Measurements from ENCODE around the gene GPRIN1. TPM values are rescaled to one million over a fixed set of nuclear protein-coding genes. Genes with fewer than 3 reads are reported as not detected.

GPRIN1 gene
- total RNA-seq, 2 donors from 2014 or later: 0.27 to 2.0 TPM

DNA sequence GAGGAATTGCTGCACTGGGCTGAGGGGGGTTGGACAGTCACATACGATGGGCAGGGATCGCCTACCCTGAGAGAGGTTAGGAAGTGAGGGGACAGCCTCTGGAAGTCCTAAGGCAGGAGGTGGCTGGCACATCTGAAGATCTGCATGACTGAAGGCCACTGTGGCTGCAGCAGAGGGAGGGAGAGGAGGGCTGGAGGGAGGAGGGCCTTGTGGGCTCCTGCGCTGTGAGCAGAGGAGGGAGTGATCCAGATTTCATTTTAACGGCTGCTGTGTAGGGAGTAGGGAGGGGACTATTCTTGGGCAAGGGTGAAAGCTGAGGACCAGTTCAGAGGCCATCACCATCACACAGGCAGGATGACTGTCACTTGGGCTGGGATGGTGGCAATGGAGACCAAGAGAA lies 27.6 kb upstream of the GPRIN1 start:
- ATAC-seq (ENCODE audit: insufficient number of reproducible peaks, low FRiP score, low read depth) (no peak), DNase-seq (ENCODE audit: low spot score) (no peak)
- Histone ChIP-seq H3K27ac (no peak overlapping the region), H3K4me3 (no peak overlapping the region), H3K4me1 (ENCODE audit: control insufficient read depth in 1 of 2, low read depth in 2 of 2) (no peaks in the 10 kb centered on the region), H3K27me3 (replicated peaks; ENCODE audit: insufficient read depth) (no peaks in the 10 kb centered on the region), H3K36me3 (no peaks in the 10 kb centered on the region), H3K9me3 (no peaks in the 10 kb centered on the region)
- TF ChIP-seq, protein P1, sequence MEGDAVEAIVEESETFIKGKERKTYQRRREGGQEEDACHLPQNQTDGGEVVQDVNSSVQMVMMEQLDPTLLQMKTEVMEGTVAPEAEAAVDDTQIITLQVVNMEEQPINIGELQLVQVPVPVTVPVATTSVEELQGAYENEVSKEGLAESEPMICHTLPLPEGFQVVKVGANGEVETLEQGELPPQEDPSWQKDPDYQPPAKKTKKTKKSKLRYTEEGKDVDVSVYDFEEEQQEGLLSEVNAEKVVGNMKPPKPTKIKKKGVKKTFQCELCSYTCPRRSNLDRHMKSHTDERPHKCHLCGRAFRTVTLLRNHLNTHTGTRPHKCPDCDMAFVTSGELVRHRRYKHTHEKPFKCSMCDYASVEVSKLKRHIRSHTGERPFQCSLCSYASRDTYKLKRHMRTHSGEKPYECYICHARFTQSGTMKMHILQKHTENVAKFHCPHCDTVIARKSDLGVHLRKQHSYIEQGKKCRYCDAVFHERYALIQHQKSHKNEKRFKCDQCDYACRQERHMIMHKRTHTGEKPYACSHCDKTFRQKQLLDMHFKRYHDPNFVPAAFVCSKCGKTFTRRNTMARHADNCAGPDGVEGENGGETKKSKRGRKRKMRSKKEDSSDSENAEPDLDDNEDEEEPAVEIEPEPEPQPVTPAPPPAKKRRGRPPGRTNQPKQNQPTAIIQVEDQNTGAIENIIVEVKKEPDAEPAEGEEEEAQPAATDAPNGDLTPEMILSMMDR (IDR thresholded peaks at IDR 0.05): no peak

DNA sequence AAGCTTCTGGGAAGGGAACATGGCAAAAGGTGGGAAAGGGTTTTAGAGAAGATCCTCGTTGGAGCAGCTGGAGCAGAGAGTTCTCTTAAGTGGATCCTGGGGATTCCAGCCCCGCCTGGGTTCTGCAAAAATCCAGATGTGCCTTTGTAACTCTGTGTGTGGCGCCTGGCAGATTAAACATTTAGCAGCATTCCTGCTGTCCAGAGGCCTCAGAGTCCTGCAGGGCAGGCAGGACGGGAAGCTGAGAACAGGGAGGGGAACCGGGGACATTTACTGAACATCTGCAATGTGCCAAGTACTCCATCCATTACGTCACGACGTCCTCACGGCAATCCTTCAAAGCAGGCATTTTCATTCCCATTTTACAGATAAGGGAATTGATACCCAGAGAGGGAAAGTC lies 26.5 kb upstream of the GPRIN1 start:
- ATAC-seq (ENCODE audit: insufficient number of reproducible peaks, low FRiP score, low read depth) (no peak), DNase-seq (ENCODE audit: low spot score) (no peak)
- no peaks in the 10 kb centered on the region for H3K4me1 ChIP-seq (ENCODE audit: control insufficient read depth in 1 of 2, low read depth in 2 of 2)

DNA sequence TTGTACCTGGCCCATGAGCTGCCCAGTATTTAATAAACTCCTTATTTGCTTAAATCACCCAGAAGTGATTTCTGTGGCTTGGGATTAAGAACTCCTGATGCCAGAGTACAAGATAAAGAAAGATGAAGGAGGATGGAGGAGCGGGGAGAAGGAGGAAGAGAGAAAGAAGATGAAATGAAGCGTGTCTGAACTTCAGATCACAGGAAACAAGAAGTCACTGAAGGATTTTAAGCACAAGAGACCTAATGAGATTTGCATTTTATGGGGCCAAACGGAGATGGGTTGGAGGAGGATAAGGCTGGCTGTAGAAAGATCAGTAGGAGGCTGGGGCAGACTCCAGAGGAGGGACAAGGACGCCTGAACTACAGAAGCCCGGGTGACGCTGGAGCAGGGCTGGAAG lies 23.6 kb upstream of the GPRIN1 start:
- H3K4me3 ChIP-seq: no peak overlapping the region
- TF ChIP-seq, protein P1 (IDR thresholded peaks at IDR 0.05): no peak
- peaks cover 16% of the 10 kb centered on the region for H3K27me3 ChIP-seq (replicated peaks; ENCODE audit: insufficient read depth)
- no peaks in the 10 kb centered on the region for H3K9me3 ChIP-seq
- DNase-seq (ENCODE audit: low spot score) (no peak), ATAC-seq (ENCODE audit: insufficient number of reproducible peaks, low FRiP score, low read depth) (no peak)
- H3K36me3 ChIP-seq: no peaks in the 10 kb centered on the region
- peaks cover 13 to 17% of the 10 kb centered on the region in 2 donors for H3K4me1 ChIP-seq (ENCODE audit: control insufficient read depth in 1 of 2, low read depth in 2 of 2)
- H3K27ac ChIP-seq: no peak overlapping the region

More for the DNA sequence above, 26.5 kb upstream of the GPRIN1 start:
- H3K27ac ChIP-seq: no peak overlapping the region
- no peaks in the 10 kb centered on the region for H3K9me3 ChIP-seq
- H3K27me3 ChIP-seq (replicated peaks; ENCODE audit: insufficient read depth): peaks cover 4% of the 10 kb centered on the region
- no peak overlapping the region for H3K4me3 ChIP-seq
- no peaks in the 10 kb centered on the region for H3K36me3 ChIP-seq
- TF ChIP-seq, protein P1 (IDR thresholded peaks at IDR 0.05): no peak

DNA sequence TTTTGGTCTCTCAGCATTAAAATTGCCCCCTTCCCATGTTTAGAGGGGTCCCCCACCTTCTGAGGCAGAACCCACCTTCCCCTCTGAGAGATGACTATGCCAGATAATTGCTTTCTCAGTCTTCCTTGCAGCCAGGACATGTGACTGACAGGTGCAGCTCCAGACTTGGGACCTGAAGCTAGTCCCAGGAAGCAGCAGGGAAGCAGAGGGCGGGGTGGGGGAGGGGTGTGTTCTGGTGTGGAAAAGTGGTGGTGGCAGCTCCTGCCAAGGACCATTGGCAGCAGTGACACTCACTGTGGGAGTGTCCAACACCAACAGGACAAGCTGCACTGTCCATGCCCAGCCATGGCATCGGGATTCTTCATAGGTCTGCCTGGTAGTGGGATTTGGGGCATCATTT lies 22.8 kb upstream of the GPRIN1 start:
- Histone ChIP-seq H3K9me3 (no peaks in the 10 kb centered on the region), H3K27me3 (replicated peaks; ENCODE audit: insufficient read depth) (peaks cover 16% of the 10 kb centered on the region), H3K4me1 (ENCODE audit: control insufficient read depth in 1 of 2, low read depth in 2 of 2) (peaks cover 13 to 17% of the 10 kb centered on the region in 2 donors), H3K36me3 (no peaks in the 10 kb centered on the region), H3K4me3 (no peak overlapping the region), H3K27ac (no peak overlapping the region)
- no peak for DNase-seq (ENCODE audit: low spot score)
- no peak for ATAC-seq (ENCODE audit: insufficient number of reproducible peaks, low FRiP score, low read depth)
- TF ChIP-seq, protein P1 (IDR thresholded peaks at IDR 0.05): no peak

DNA sequence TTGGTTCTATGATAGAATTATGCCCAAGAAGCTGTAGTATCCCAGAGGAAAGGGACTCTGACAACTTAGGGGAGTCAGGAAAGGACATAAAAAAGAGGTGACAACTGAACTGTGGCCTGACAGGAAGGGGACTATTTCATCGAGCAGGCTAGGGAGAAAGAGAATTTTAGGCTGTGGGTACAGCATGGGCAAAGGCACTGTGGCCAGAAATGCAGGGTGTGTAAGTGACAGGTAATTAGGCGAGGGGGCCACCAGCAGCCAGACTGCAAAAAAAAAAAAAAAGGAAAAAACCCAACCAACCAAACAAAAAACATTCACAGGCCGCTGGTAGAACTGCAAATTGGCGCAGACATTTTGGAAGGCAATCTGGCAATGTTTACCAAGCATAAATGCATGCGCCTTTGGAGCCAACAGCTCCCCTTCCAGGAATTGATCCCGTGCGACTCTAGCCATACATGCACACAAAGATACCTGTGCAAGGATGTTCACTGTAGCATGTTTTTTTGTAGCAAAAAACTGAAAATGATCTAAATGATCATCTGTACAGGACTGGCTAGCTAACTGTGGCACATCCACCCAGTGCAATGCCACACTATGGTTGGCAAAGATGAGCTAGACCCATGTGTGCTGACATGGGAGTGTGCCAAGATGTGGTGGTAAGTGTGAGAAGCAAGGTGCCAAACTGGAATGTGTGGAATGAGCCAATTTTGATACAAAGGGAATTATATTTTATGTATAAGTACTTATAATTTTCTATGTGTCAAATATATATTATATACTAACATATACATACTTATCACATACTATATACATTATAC lies 21.6 kb upstream of the GPRIN1 start:
- Histone ChIP-seq H3K9me3 (no peaks in the 10 kb centered on the region), H3K27ac (no peak overlapping the region), H3K4me3 (no peak overlapping the region), H3K4me1 (ENCODE audit: control insufficient read depth in 1 of 2, low read depth in 2 of 2) (peaks cover 13 to 17% of the 10 kb centered on the region in 2 donors), H3K27me3 (replicated peaks; ENCODE audit: insufficient read depth) (peaks cover 16% of the 10 kb centered on the region), H3K36me3 (no peaks in the 10 kb centered on the region)
- no peak for ATAC-seq (ENCODE audit: insufficient number of reproducible peaks, low FRiP score, low read depth)
- DNase-seq (ENCODE audit: low spot score): no peak
- TF ChIP-seq, protein P1 (IDR thresholded peaks at IDR 0.05): no peak
